Pancreas (tissue), 10 donors: ENCODE results near the gene PCNT. TPM values are rescaled to one million over a fixed set of nuclear protein-coding genes. Genes with fewer than 3 reads are reported as not detected.

ENCODE experiments used
- ATAC-seq, 4 donors: fragments of 200-7000 bp; cut with Tn5 transposase; one replicate each; pipeline versions ENCODE4 v1.8.0 to v1.9.1; 2020; ENCODE audit warnings: mild to moderate bottlenecking in 4 of 4, moderate library complexity in 4 of 4
- DNase-seq, 6 donors: peaks; one replicate each; pipeline ENCODE4 v3.0.0-alpha.2; 2020
- FAIRE-seq: peaks from 2 replicates; lab custom pipeline; 2012; peaks lifted over from hg19 to GRCh38; lab: Jason Lieb, UNC
- H3K27ac ChIP-seq, 4 donors: fragments of 200-600 bp; sonication (generic); 1 replicate in 3 of 4; 2 replicates in 1 of 4; pipeline versions ENCODE4 v1.5.0 to v1.8.0; 2020
- H3K27me3 ChIP-seq, 4 donors: fragments of 200-600 bp; one replicate each; pipeline ENCODE4 v1.8.0; 2021
- H3K36me3 ChIP-seq, 3 donors: fragments of 200-600 bp; sonication (generic) in 1 of 3; one replicate each; pipeline versions ENCODE4 v1.5.0 to v1.8.0; 2020 to 2021
- H3K4me1 ChIP-seq, 3 donors: fragments of 200-600 bp; one replicate each; pipeline ENCODE4 v1.8.0; 2021
- H3K4me3 ChIP-seq, 4 donors: fragments of 200-600 bp; sonication (generic) in 2 of 4; one replicate each; pipeline versions ENCODE4 v1.5.0 to v1.8.0; 2020 to 2021
- H3K9me3 ChIP-seq, 4 donors: fragments of 200-600 bp; one replicate each; pipeline ENCODE4 v1.8.0; 2021
- WGBS, 2 donors: extraction: QIAGEN DNeasy Blood & Tissue Kit; methylation state at CpG; one replicate each; pipeline ENCODE4 v1.1.7; 2013; 5-methylcytosine and 5-hydroxymethylcytosine counted together
- intact Hi-C, 3 donors: fragments of 100-400 bp; cut with DNase I; formaldehyde crosslinking; loops; one replicate each; pipeline versions ENCODE4 v1.11.1 to v1.14.2; 2022
- polyA plus RNA-seq, 2 donors: library from polyadenylated mRNA; stranded (reverse); fragments of 200-250 nt; gene quantifications; one replicate each; pipeline ENCODE4 v1.2.3, GENCODE V29; 2013
- total RNA-seq, 6 donors: library from RNA; stranded (reverse); fragmentation: NEBNext Ultra II Directional in 4 of 6; extraction: Animal tissue kit (Norgen Biotek cat#: 25700) in 4 of 6; gene quantifications; one replicate each; pipeline versions ENCODE4 v1.2.1 to v1.2.4, GENCODE V29; 2021 to 2023
- TF ChIP-seq, protein P1 (sequence below), 4 donors: fragments of 200-600 bp; sonication (generic) in 3 of 4; IDR thresholded peaks; one replicate each; pipeline versions ENCODE4 v1.5.0 to v1.8.0; 2021; ENCODE audit warnings: antibody characterized with exemption in 4 of 4
- donor health status: healthy with polysubstance abuse.
- donor health status: DM: no; HTN: no; CAD: no; lungs with moderate emphysema.
- donor health status: DM: no; HTN: no; CAD: no.
- donor health status: control.
- donor health status: control.
- donor health status: Bipolar disorder and iron deficiency.
- donor health status: DM: yes; HTN: yes; CAD: no.
- donor health status: DM: no; HTN: no; CAD: no.
- donor health status: DM: no; HTN: no; CAD: no.
- donor health status: DM: yes; HTN: yes; CAD: no.

PCNT gene
- total and polyA plus RNA-seq, 8 donors: 8.1 to 15.5 (median 12.1) TPM

- intact Hi-C loops: no loop called here
- Histone ChIP-seq H3K27ac (no peak overlapping the region), H3K9me3 (no peaks in the 10 kb centered on the region), H3K27me3 (no peaks in the 10 kb centered on the region), H3K36me3 (no peaks in the 10 kb centered on the region), H3K4me3 (no peak overlapping the region), H3K4me1 (no peaks in the 10 kb centered on the region)
- FAIRE-seq: no peak
- 95% methylated on average over 9 of the region's 9 CpGs for WGBS, 2 donors
- TF ChIP-seq, protein P1, sequence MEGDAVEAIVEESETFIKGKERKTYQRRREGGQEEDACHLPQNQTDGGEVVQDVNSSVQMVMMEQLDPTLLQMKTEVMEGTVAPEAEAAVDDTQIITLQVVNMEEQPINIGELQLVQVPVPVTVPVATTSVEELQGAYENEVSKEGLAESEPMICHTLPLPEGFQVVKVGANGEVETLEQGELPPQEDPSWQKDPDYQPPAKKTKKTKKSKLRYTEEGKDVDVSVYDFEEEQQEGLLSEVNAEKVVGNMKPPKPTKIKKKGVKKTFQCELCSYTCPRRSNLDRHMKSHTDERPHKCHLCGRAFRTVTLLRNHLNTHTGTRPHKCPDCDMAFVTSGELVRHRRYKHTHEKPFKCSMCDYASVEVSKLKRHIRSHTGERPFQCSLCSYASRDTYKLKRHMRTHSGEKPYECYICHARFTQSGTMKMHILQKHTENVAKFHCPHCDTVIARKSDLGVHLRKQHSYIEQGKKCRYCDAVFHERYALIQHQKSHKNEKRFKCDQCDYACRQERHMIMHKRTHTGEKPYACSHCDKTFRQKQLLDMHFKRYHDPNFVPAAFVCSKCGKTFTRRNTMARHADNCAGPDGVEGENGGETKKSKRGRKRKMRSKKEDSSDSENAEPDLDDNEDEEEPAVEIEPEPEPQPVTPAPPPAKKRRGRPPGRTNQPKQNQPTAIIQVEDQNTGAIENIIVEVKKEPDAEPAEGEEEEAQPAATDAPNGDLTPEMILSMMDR (IDR thresholded peaks at IDR 0.05): no peak
- DNase-seq: no peak
- no peak for ATAC-seq
Measured at GRCh38 chr21:46410516-46410915, 86.6 kb downstream of the PCNT start.

DNA sequence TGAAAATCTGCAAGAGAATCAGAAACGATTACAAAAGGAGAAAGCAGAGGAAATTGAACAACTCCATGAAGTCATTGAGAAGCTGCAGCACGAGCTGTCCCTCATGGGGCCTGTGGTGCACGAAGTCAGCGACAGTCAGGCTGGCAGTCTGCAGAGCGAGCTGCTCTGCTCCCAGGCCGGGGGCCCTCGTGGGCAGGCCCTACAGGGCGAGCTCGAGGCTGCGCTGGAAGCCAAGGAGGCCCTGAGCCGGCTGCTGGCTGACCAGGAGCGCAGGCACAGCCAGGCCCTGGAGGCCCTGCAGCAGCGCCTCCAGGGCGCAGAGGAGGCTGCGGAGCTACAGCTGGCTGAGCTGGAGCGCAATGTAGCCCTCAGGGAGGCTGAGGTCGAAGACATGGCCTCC, 87.3 kb downstream of the PCNT start:
- Histone ChIP-seq H3K27ac (no peak overlapping the region), H3K4me1 (no peaks in the 10 kb centered on the region), H3K27me3 (no peaks in the 10 kb centered on the region), H3K36me3 (peaks cover 0 to 2% (median 0%) of the 10 kb centered on the region in 3 donors), H3K9me3 (no peaks in the 10 kb centered on the region), H3K4me3 (no peak overlapping the region)
- intact Hi-C loops: no loop called here
- WGBS, 2 donors: 94% methylated on average over 17 of the region's 17 CpGs
- FAIRE-seq: no peak
- no peak for ATAC-seq
- DNase-seq: peak in 1 of 6 donors; percentile 40
- TF ChIP-seq, protein P1 (IDR thresholded peaks at IDR 0.05): no peak

GRCh38 chr21:46411691-46412090, 87.7 kb downstream of the PCNT start:
- intact Hi-C loops: no loop called here
- DNase-seq (peak in 1 of 6 donors; percentile 40), ATAC-seq (no peak), FAIRE-seq (no peak)
- no peaks in the 10 kb centered on the region for H3K27me3 ChIP-seq
- no peak overlapping the region for H3K4me3 ChIP-seq
- H3K9me3 ChIP-seq: no peaks in the 10 kb centered on the region
- no peaks in the 10 kb centered on the region for H3K4me1 ChIP-seq
- TF ChIP-seq, protein P1 (IDR thresholded peaks at IDR 0.05): no peak
- no peak overlapping the region for H3K27ac ChIP-seq
- H3K36me3 ChIP-seq: peaks cover 0 to 6% (median 0%) of the 10 kb centered on the region in 3 donors
- WGBS, 2 donors: 92 to 96% methylated on average over 21 to 31 of the region's 31 CpGs

- intact Hi-C loops: no loop called here
- Histone ChIP-seq H3K36me3 (peaks cover 0 to 8% (median 0%) of the 10 kb centered on the region in 3 donors), H3K9me3 (no peaks in the 10 kb centered on the region), H3K27ac (no peak overlapping the region), H3K4me1 (no peaks in the 10 kb centered on the region), H3K27me3 (no peaks in the 10 kb centered on the region), H3K4me3 (no peak overlapping the region)
- FAIRE-seq: no peak
- DNase-seq: peak in 1 of 6 donors; percentile 39
- 86 to 88% methylated on average over 29 to 35 of the region's 39 CpGs for WGBS, 2 donors
- ATAC-seq: no peak
- TF ChIP-seq, protein P1 (IDR thresholded peaks at IDR 0.05): no peak
Measured at GRCh38 chr21:46412521-46413364, 88.8 kb downstream of the PCNT start.

DNA sequence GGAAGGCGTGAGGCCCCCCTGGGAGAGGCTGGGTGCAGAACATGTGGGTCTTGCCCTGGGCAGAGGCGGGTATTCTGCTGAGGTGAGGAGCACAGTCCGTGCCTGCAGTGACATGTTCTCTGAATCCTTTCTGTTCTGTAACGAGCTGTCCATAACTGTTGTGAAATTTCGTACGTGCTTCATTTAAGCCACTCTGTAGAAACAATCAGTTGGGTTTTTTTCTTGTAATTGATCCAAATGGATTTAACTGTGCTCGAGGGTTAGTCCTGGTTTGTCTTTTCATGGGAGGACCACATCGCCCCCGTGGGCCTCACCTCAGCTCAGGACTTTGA, 89.4 kb downstream of the PCNT start:
- H3K27ac ChIP-seq: no peak overlapping the region
- WGBS, 2 donors: 88 to 93% methylated on average over 9 of the region's 9 CpGs
- no peak for DNase-seq
- no peaks in the 10 kb centered on the region for H3K27me3 ChIP-seq
- ATAC-seq: no peak
- TF ChIP-seq, protein P1 (IDR thresholded peaks at IDR 0.05): no peak
- FAIRE-seq: no peak
- intact Hi-C loops: no loop called here
- H3K4me1 ChIP-seq: no peaks in the 10 kb centered on the region
- no peak overlapping the region for H3K4me3 ChIP-seq
- H3K36me3 ChIP-seq: peaks cover 0 to 8% (median 0%) of the 10 kb centered on the region in 3 donors
- H3K9me3 ChIP-seq: no peaks in the 10 kb centered on the region
